Vagina (tissue), 2 donors: Measurements from ENCODE around the gene ZC3H4.

Source experiments
- CTCF ChIP-seq, 3 experiments: fragments of 450-650 bp in 2 of 3; fragments of 200-600 bp in 1 of 3; sonication (generic) in 1 of 3; IDR thresholded peaks; one replicate each; pipeline ENCODE4 v1.5.1; 2017 to 2019; ENCODE audit warnings: antibody characterized with exemption in 3 of 3, mild to moderate bottlenecking in 2 of 3, moderate library complexity in 2 of 3
- POLR2A ChIP-seq, 2 donors: fragments of 450-650 bp; IDR thresholded peaks; one replicate each; pipeline ENCODE4 v1.6.1; 2017; ENCODE audit warnings: antibody characterized with exemption in 2 of 2, mild to moderate bottlenecking in 2 of 2, moderate library complexity in 2 of 2
- POLR2AphosphoS5 ChIP-seq, 2 donors: sonication (generic); formaldehyde crosslinking; IDR thresholded peaks; one replicate each; pipeline ENCODE4 v1.9.0; 2017; ENCODE audit warnings: antibody characterized with exemption in 2 of 2, mild to moderate bottlenecking in 2 of 2, low read depth in 1 of 2; ENCODE audit not compliant: insufficient read depth in 1 of 2

- TF ChIP-seq CTCF (IDR thresholded peaks at IDR 0.05) (no peak), POLR2A (IDR thresholded peaks at IDR 0.05) (no peak), POLR2AphosphoS5 (IDR thresholded peaks at IDR 0.05; ENCODE audit: insufficient read depth in 1 of 2, low read depth in 1 of 2) (no peak)
Observed at GRCh38 chr19:47132194-47132852, 18.7 kb upstream of the ZC3H4 start.
